Left lung (tissue), 10 donors: Measurements from ENCODE around the gene SOX12. TPM values are rescaled to one million over a fixed set of nuclear protein-coding genes. Genes with fewer than 3 reads are reported as not detected.
"Not testable (repeated sequence)": the region's sequence is repeated elsewhere in the genome, so short reads cannot be mapped to it uniquely, and the experiment has no call there.

ENCODE experiments used
- ATAC-seq: fragments of 200-7000 bp; cut with Tn5 transposase; one replicate; pipeline ENCODE4 v1.9.1; 2020; ENCODE audit warnings: moderate library complexity
- DNase-seq, 4 donors: peaks; one replicate each; pipeline ENCODE4 v3.0.0-alpha.2; 2013 to 2020
- H3K27ac ChIP-seq, 2 donors: fragments of 200-600 bp; sonication (generic) in 1 of 2; one replicate each; pipeline versions ENCODE4 v1.5.0 to v1.8.0; 2020 to 2021
- H3K27me3 ChIP-seq, 2 donors: fragments of 200-600 bp; sonication (generic) in 1 of 2; one replicate each; pipeline versions ENCODE4 v1.5.0 to v1.8.0; 2020 to 2021
- H3K36me3 ChIP-seq, 2 donors: fragments of 200-600 bp; sonication (generic) in 1 of 2; one replicate each; pipeline versions ENCODE4 v1.5.0 to v1.8.0; 2020 to 2021
- H3K4me1 ChIP-seq, 2 donors: fragments of 200-600 bp; one replicate each; pipeline ENCODE4 v1.8.0; 2021
- H3K4me3 ChIP-seq, 2 donors: fragments of 200-600 bp; sonication (generic) in 1 of 2; one replicate each; pipeline versions ENCODE4 v1.5.0 to v1.8.0; 2020 to 2021; ENCODE audit warnings: mild to moderate bottlenecking in 1 of 2
- H3K9me3 ChIP-seq, 2 donors: fragments of 200-600 bp; sonication (generic) in 1 of 2; one replicate each; pipeline versions ENCODE4 v1.5.0 to v1.8.0; 2020 to 2021
- intact Hi-C, 2 donors: fragments of 100-400 bp; cut with DNase I; formaldehyde crosslinking; loops; one replicate each; pipeline versions ENCODE4 v1.11.2 to v1.14.2; 2022
- polyA plus RNA-seq, 6 donors: library from polyadenylated mRNA; unstranded; fragments of 120-200 nt; gene quantifications; one replicate each; pipeline ENCODE4 v1.2.1, GENCODE V29; 2013; ENCODE audit not compliant: insufficient read length in 6 of 6
- total RNA-seq, 2 donors: library from RNA; stranded (reverse); fragmentation: NEBNext Ultra II Directional; extraction: Animal tissue kit (Norgen Biotek cat#: 25700); gene quantifications; one replicate each; pipeline ENCODE4 v1.2.1, GENCODE V29; 2021
- TF ChIP-seq, protein P1 (sequence below), 2 donors: fragments of 200-600 bp; sonication (generic) in 1 of 2; IDR thresholded peaks; one replicate each; pipeline versions ENCODE4 v1.5.0 to v1.8.0; 2021; ENCODE audit warnings: antibody characterized with exemption in 2 of 2
- donor health status: DM: no; HTN: yes; CAD: no.
- donor health status: DM: no; HTN: no; CAD: no.

Gene SOX12
- total and polyA plus RNA-seq, 8 donors = 14.0 to 39.3 (median 30.6) TPM

DNA sequence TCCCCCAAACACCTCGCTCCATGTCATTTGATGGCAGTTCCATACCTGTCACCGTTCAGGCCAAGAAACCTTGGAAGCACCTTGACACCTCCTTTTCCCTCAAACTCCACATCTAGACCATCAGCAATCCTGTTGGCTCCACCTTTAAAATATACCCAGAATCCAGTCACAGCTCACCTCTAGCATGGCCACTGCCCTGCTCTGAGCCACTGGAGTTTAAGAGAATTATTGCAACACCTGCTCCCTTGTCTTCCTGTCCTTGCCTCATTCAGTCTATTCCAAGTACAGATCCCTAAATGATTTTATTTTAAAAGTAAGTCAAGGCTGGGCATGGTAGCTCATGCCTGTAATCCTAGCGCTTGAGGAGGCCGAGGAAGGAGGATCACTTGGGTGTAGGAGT is 43.6 kb downstream of the SOX12 start:
- no peak for DNase-seq
- ATAC-seq = no peak

DNA sequence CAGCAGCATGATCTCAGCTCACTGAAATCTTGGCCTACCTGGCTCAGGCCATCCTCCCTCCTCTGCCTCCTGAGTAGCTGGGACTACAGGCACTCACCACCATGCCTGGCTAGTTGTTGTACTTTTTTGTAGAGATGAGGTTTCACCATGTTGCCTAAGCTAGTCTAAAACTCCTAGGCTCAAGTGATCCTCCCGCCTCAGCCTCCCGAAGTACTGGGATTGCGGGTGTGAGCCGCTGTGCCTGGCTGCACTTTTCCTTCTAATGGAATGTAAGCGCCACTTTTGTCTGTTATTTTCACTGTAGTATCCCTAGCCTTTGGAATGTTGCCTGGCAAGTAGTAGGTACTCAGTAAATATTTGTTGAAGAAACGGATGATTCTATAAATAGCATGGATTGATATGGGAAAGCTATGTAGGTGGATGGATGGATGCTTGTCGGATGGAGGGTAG is 44.8 kb downstream of the SOX12 start:
- ATAC-seq (peak; percentile 48), DNase-seq (peak in 1 of 4 donors; percentile 46)
- H3K36me3 ChIP-seq = no peaks in the 10 kb centered on the region
- H3K9me3 ChIP-seq = no peaks in the 10 kb centered on the region
- intact Hi-C loops = no loop called here
- TF ChIP-seq, protein P1, sequence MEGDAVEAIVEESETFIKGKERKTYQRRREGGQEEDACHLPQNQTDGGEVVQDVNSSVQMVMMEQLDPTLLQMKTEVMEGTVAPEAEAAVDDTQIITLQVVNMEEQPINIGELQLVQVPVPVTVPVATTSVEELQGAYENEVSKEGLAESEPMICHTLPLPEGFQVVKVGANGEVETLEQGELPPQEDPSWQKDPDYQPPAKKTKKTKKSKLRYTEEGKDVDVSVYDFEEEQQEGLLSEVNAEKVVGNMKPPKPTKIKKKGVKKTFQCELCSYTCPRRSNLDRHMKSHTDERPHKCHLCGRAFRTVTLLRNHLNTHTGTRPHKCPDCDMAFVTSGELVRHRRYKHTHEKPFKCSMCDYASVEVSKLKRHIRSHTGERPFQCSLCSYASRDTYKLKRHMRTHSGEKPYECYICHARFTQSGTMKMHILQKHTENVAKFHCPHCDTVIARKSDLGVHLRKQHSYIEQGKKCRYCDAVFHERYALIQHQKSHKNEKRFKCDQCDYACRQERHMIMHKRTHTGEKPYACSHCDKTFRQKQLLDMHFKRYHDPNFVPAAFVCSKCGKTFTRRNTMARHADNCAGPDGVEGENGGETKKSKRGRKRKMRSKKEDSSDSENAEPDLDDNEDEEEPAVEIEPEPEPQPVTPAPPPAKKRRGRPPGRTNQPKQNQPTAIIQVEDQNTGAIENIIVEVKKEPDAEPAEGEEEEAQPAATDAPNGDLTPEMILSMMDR (IDR thresholded peaks at IDR 0.05) = no peak
- H3K27me3 ChIP-seq = no peaks in the 10 kb centered on the region
- H3K4me1 ChIP-seq = peaks cover 21 to 51% of the 10 kb centered on the region in 2 donors
- H3K4me3 ChIP-seq = no peak overlapping the region
- peak overlapping the region; percentile 34 to 79 for H3K27ac ChIP-seq

More for the DNA sequence above, 43.6 kb downstream of the SOX12 start:
- H3K36me3 ChIP-seq = no peaks in the 10 kb centered on the region
- H3K27ac ChIP-seq = no peak overlapping the region
- TF ChIP-seq, protein P1 (IDR thresholded peaks at IDR 0.05) = no peak
- intact Hi-C loops = no loop called here
- peaks cover 21 to 50% of the 10 kb centered on the region in 2 donors for H3K4me1 ChIP-seq
- H3K4me3 ChIP-seq = no peak overlapping the region
- no peaks in the 10 kb centered on the region for H3K9me3 ChIP-seq
- no peaks in the 10 kb centered on the region for H3K27me3 ChIP-seq

DNA sequence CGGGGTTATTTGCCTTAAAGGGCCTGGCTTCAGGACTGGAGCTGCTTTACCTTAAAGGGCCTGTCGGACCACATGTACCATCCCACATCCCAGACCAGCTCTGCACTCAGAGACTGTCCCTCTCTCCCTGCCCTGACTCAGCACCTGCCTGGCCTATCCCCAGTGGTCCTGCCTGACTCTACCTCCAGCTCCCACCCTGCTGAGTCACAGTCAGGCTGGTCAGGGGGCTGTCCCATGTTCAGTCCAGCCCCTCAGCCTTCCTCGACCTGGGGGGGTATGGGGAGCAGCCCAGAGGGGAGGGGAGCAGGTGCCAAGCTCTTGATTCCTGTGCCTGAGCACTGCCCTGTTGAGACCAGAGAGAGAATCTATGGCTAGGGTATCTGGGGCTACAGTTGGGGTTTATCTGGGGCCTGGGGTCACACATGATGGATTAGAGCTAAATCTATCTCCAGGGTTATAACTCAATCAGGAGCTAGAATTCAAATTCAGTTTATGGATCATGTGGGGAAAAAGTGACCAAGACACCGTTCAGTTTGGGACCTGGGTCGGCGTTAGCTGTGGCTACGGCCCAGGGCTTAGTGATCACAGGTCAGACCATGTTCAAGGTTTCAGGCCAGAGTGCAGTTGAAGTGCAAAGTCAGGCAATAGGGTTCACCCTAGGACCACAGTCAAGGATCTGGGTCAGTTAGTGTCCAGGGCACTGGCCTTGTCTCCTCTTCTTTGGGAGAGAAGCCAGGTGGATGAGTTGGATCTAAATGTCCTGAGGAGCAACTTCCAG is 45.8 kb downstream of the SOX12 start:
- Histone ChIP-seq H3K4me3 (no peak overlapping the region), H3K4me1 (peaks cover 21 to 46% of the 10 kb centered on the region in 2 donors), H3K27me3 (no peaks in the 10 kb centered on the region), H3K27ac (peak overlapping the region; percentile 79 to 82), H3K36me3 (no peaks in the 10 kb centered on the region), H3K9me3 (no peaks in the 10 kb centered on the region)
- intact Hi-C loops = no loop called here
- ATAC-seq (no peak), DNase-seq (no peak)
- TF ChIP-seq, protein P1 (IDR thresholded peaks at IDR 0.05) = no peak

DNA sequence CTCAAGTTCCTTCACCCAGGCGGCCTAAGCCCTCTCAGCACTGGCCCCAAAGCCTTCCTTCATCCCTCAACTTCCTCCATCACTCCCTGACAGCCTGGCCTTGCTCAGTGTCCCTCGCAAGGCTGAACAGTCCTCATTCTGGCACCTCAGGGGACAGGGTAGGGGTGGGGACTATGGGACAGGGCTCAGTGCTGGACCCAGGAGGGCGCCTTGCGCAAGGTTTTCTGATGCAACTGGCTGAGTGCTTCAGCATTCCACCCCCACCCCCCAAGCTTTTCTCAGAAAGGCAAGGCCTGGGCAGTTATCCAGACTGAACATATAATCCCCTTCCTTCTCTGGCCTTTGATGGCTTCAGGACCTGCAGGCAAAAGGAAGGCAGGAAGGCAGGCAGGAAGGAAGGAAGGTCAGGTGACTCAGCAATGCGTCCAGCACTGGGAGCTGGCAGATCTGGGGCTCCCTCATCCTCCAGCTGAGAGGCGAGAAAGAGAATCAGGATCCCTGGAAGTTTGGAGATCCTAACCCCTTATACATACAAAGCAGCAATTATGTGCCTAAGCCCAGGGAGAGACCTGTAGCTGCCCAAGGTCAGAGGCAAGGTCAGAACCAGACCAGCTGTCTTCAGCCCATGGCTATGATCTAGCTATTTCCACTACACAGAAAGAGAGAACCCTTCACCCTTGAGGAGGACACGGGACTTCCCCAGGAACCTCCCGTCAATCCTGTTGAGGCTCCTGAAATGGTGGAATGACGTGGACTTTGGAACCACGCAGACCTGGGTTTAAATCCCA is 46.6 kb downstream of the SOX12 start:
- H3K27ac ChIP-seq = peak overlapping the region; percentile 79 to 82
- peak; percentile 76 to 93 (median 90) for DNase-seq
- H3K9me3 ChIP-seq = no peaks in the 10 kb centered on the region
- peak; percentile 85 for ATAC-seq
- H3K4me1 ChIP-seq = peaks cover 21 to 45% of the 10 kb centered on the region in 2 donors
- no peaks in the 10 kb centered on the region for H3K27me3 ChIP-seq
- TF ChIP-seq, protein P1 (IDR thresholded peaks at IDR 0.05) = no peak
- H3K36me3 ChIP-seq = no peaks in the 10 kb centered on the region
- no peak overlapping the region for H3K4me3 ChIP-seq
- intact Hi-C loops = no loop called here

DNA sequence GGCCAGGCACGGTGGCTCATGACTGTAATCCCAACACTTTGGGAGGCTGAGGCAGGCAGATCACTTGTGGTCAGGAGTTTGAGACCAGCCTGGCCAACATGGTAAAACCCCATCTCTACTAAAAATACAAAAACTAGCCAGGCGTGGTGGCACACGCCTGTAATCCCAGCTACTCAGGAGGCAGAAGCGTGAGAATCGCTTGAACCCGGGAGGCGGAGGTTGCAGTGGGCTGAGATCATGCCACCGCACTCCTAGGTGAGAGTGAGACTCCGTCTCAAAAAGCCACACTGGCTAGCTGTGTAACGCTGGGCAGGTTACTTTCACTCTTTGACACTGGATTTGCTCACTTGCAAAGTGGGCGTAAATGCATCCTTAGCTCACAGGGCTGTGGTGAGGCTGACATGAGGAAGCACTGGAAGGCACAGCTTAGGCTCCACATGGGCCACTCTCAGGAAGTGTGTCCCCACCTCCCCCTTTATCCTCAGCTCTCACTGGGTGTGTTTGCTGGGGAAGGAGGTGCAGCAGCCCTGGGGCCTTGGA is 47.3 kb downstream of the SOX12 start:
- DNase-seq, intact Hi-C loops, H3K9me3 ChIP-seq, H3K36me3 ChIP-seq, ATAC-seq, H3K27me3 ChIP-seq, H3K4me3 ChIP-seq: not testable (repeated sequence)
- Histone ChIP-seq H3K27ac (peak overlapping the region; percentile 79 to 82), H3K4me1 (peaks cover 21 to 45% of the 10 kb centered on the region in 2 donors)
